Heart right ventricle (tissue), 16 donors: ENCODE measurements around the gene LCE1D. TPM values are rescaled to one million over a fixed set of nuclear protein-coding genes. Genes with fewer than 3 reads are reported as not detected.

Source experiments
- ATAC-seq, 8 donors: fragments of 200-7000 bp; cut with Tn5 transposase; one replicate each; pipeline ENCODE4 v1.9.1; 2020; ENCODE audit warnings: mild to moderate bottlenecking in 8 of 8, moderate library complexity in 8 of 8, moderate number of reproducible peaks in 1 of 8
- DNase-seq, 2 donors: peaks; one replicate each; pipeline ENCODE4 v3.0.0-alpha.2; 2020
- H3K27ac ChIP-seq, 10 donors: fragments of 200-600 bp; sonication (generic) in 2 of 10; one replicate each; pipeline versions ENCODE4 v1.5.0 to v1.8.0; 2020 to 2022; ENCODE audit warnings: mild to moderate bottlenecking in 3 of 10
- H3K27me3 ChIP-seq, 7 donors: fragments of 200-600 bp; one replicate each; pipeline ENCODE4 v1.8.0; 2021 to 2022; ENCODE audit warnings: mild to moderate bottlenecking in 2 of 7
- H3K36me3 ChIP-seq, 9 donors: fragments of 200-600 bp; sonication (generic) in 1 of 9; one replicate each; pipeline versions ENCODE4 v1.5.0 to v1.8.0; 2020 to 2022; ENCODE audit warnings: mild to moderate bottlenecking in 2 of 9
- H3K4me1 ChIP-seq, 9 donors: fragments of 200-600 bp; sonication (generic) in 1 of 9; one replicate each; pipeline versions ENCODE4 v1.5.0 to v1.8.0; 2020 to 2022; ENCODE audit warnings: mild to moderate bottlenecking in 4 of 9
- H3K4me3 ChIP-seq, 10 donors: fragments of 200-600 bp; sonication (generic) in 2 of 10; one replicate each; pipeline versions ENCODE4 v1.5.0 to v1.8.0; 2020 to 2022; ENCODE audit warnings: mild to moderate bottlenecking in 7 of 10, moderate library complexity in 2 of 10
- H3K9me3 ChIP-seq, 11 donors: fragments of 200-600 bp in 10 of 11; sonication (generic) in 2 of 11; one replicate each; pipeline versions ENCODE4 v1.5.0 to v1.8.0; 2013 to 2022; ENCODE audit warnings: mild to moderate bottlenecking in 2 of 11, control low read depth in 1 of 11, moderate library complexity in 1 of 11
- WGBS, 2 donors: extraction: QIAGEN DNeasy Blood & Tissue Kit; methylation state at CpG; one replicate each; pipeline ENCODE4 v1.1.7; 2013; ENCODE audit warnings: inconsistent platforms in 1 of 2; 5-methylcytosine and 5-hydroxymethylcytosine counted together
- intact Hi-C, 10 donors: fragments of 100-400 bp; cut with DNase I; formaldehyde crosslinking; loops; one replicate each; pipeline versions ENCODE4 v1.11.1 to v1.14.2; 2022
- polyA plus RNA-seq, 2 donors: library from polyadenylated mRNA; stranded (reverse); fragments of 200-250 nt; gene quantifications; one replicate each; pipeline ENCODE4 v1.2.3, GENCODE V29; 2013
- total RNA-seq, 10 donors: library from RNA; stranded (reverse); fragmentation: NEBNext Ultra II Directional in 3 of 10; extraction: Animal tissue kit (Norgen Biotek cat#: 25700) in 3 of 10; gene quantifications; one replicate each; pipeline versions ENCODE4 v1.2.1 to v1.2.4, GENCODE V29; 2021 to 2023
- TF ChIP-seq, protein P1 (sequence below), 9 donors: fragments of 200-600 bp; sonication (generic) in 2 of 9; IDR thresholded peaks; one replicate each; pipeline versions ENCODE4 v1.5.0 to v1.8.0; 2021 to 2022; ENCODE audit warnings: antibody characterized with exemption in 9 of 9, mild to moderate bottlenecking in 5 of 9, moderate library complexity in 1 of 9
- donor health status: Arrhythmogenic right ventricular cardiomyopathy.
- donor health status: ischemic (EF 13 %, LVEDD 7.1; RV severe dilation, severe dysfunction).
- donor health status: healthy with polysubstance abuse.
- donor health status: DM: no; HTN: yes; CAD: no.
- donor health status: DM: no; HTN: no; CAD: no.
- donor health status: ischemic (EF 25% LVEDD 6.9; RV normal size, moderate dysfunction).
- donor health status: ischemic (EF 25% LVEDD 5.7; RV mildly dilated, moderate dysfunction).
- donor health status: healthy.
- donor health status: DM: yes; HTN: yes; CAD: no.
- donor health status: Ischemic cardiomyopathy.
- donor health status: ischemic (EF 35%, LVEDD 5.7; RV mildly dilated, moderate dysfunction).
- donor health status: nonischemic (EF 11% LVEDD 7.7; RV severe dilation, severe dysfunction).
- donor health status: DM: yes; HTN: yes; CAD: no.
- donor health status: PGD.
- donor health status: ischemic (EF 29% LVEDD 5.4; RV normal size, mild dysfunction).
- donor health status: nonischemic (EF 23%, LVEDD 6.1; RV moderate dilation, normal function).

LCE1D gene
- total and polyA plus RNA-seq, 12 donors = not detected

DNA sequence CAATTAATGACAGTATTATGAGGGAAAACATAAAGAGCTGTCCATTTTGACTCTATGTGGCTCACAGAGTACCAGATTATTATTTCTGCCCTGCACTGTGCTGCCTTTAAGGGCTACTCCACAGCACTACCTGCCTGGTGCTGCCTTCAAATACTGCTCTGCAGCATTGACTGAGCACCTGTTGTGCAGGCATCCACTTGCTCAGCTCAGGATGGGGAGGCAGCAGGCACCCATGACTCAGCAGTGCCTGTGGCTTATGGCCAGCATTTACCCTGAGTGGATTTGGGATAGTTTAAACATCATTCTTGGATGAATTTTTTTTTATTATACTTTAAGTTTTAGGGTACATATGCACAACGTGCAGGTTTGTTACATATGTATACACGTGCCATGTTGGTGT is 39.6 kb upstream of the LCE1D start:
- Histone ChIP-seq H3K36me3 (no peaks in the 10 kb centered on the region), H3K4me1 (no peaks in the 10 kb centered on the region), H3K4me3 (no peak overlapping the region), H3K27me3 (peaks cover 0 to 10% (median 3%) of the 10 kb centered on the region in 7 donors), H3K27ac (no peak overlapping the region), H3K9me3 (no peaks in the 10 kb centered on the region)
- DNase-seq (no peak), ATAC-seq (no peak)
- TF ChIP-seq, protein P1, sequence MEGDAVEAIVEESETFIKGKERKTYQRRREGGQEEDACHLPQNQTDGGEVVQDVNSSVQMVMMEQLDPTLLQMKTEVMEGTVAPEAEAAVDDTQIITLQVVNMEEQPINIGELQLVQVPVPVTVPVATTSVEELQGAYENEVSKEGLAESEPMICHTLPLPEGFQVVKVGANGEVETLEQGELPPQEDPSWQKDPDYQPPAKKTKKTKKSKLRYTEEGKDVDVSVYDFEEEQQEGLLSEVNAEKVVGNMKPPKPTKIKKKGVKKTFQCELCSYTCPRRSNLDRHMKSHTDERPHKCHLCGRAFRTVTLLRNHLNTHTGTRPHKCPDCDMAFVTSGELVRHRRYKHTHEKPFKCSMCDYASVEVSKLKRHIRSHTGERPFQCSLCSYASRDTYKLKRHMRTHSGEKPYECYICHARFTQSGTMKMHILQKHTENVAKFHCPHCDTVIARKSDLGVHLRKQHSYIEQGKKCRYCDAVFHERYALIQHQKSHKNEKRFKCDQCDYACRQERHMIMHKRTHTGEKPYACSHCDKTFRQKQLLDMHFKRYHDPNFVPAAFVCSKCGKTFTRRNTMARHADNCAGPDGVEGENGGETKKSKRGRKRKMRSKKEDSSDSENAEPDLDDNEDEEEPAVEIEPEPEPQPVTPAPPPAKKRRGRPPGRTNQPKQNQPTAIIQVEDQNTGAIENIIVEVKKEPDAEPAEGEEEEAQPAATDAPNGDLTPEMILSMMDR (IDR thresholded peaks at IDR 0.05) = no peak
- WGBS, 2 donors = 63 to 77% methylated on average over 2 of the region's 2 CpGs
- intact Hi-C loops = no loop called here

DNA sequence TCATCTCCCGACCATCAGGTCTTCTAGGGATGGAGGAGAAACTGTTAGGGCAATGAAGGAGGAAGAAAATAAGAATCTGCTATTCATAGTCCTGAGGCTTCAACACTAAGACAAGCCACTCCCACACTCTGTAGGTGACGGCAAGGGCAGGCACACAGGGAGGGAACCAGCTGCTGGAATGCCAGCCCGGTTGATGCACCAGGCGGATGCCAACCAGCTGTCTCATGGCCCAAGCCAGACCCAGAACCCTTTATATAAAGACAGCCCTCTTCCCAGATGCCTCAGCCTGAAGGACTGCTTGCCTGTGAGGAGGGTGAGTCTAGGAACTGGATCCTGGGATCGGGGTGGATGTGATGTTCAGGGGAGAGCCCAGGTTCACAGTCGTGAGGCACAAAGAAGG is 38.8 kb upstream of the LCE1D start, which contains the start of gene KPRP:
KPRP (plus strand) TSS at position 279 of the 400 bp plus-strand sequence. CDS start 1,564 bp downstream, outside the sequence.
- WGBS, 2 donors = 65 to 68% methylated on average over 6 of the region's 6 CpGs
- Histone ChIP-seq H3K9me3 (no peaks in the 10 kb centered on the region), H3K27ac (no peak within 1 kb of the TSS), H3K27me3 (peaks cover 0 to 6% (median 3%) of the 10 kb centered on the region in 7 donors), H3K4me3 (no peak within 1 kb of the TSS), H3K36me3 (no peaks in the 10 kb centered on the region), H3K4me1 (no peaks in the 10 kb centered on the region)
- intact Hi-C loops = no loop called here
- no peak for DNase-seq
- no peak for ATAC-seq
- TF ChIP-seq, protein P1 (IDR thresholded peaks at IDR 0.05) = no peak

DNA sequence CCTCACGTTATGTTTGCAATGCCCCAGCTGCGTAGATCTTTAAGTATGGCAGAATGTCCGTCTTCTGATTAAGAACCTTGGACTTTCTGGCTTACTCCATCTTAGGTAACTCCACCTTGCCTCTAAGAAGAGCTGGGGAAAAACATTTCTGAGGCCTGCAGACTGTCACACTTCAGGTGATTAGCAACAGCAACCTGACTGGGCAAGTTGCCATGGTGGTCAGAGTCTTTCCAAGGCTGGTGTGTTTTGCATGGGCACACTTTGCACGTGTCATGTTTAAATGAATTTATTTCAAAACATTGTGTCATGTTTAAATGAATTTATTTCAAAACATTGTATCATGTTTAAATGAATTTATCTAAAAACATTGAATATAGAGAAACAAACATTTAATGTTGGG is 37.9 kb upstream of the LCE1D start:
- H3K4me3 ChIP-seq = no peak overlapping the region
- TF ChIP-seq, protein P1 (IDR thresholded peaks at IDR 0.05) = no peak
- H3K9me3 ChIP-seq = no peaks in the 10 kb centered on the region
- intact Hi-C loops = no loop called here
- ATAC-seq (no peak), DNase-seq (no peak)
- WGBS, 2 donors = 78 to 80% methylated on average over 4 of the region's 4 CpGs
- H3K27ac ChIP-seq = no peak overlapping the region
- H3K27me3 ChIP-seq = peaks cover 0 to 12% (median 3%) of the 10 kb centered on the region in 7 donors
- H3K4me1 ChIP-seq = no peaks in the 10 kb centered on the region
- no peaks in the 10 kb centered on the region for H3K36me3 ChIP-seq

GRCh38 chr1:152759453-152760173 is 36.9 kb upstream of the LCE1D start:
- no peak for DNase-seq

More at GRCh38 chr1:152759453-152760173, 36.9 kb upstream of the LCE1D start:
- ATAC-seq = no peak
- TF ChIP-seq, protein P1 (IDR thresholded peaks at IDR 0.05) = no peak
- Histone ChIP-seq H3K27ac (no peak overlapping the region), H3K27me3 (peaks cover 0 to 14% (median 3%) of the 10 kb centered on the region in 7 donors), H3K9me3 (no peaks in the 10 kb centered on the region), H3K36me3 (no peaks in the 10 kb centered on the region), H3K4me3 (no peak overlapping the region), H3K4me1 (no peaks in the 10 kb centered on the region)
- intact Hi-C loops = no loop called here
- 82 to 83% methylated on average over 8 of the region's 8 CpGs for WGBS, 2 donors
